K562 (cell line): ENCODE data around the gene FZD1. TPM values are rescaled to one million over a fixed set of nuclear protein-coding genes. Genes with fewer than 3 reads are reported as not detected.

Source experiments
- CBFA2T3 ChIP-seq: fragments of 450-650 bp; IDR thresholded peaks from 2 replicates; pipeline ENCODE4 v1.6.1; 2017
- CC2D1A ChIP-seq: fragments of 450-650 bp; IDR thresholded peaks from 2 replicates; pipeline ENCODE4 v1.6.1; 2017; ENCODE audit warnings: mild to moderate bottlenecking
- EGR1 ChIP-seq: fragments of 450-650 bp; conservative IDR thresholded peaks from 2 replicates; pipeline ENCODE4 v1.6.1; 2017; ENCODE audit warnings: mild to moderate bottlenecking
- HNRNPUL1 ChIP-seq: fragments of 200-400 bp; formaldehyde crosslinking; IDR thresholded peaks from 2 replicates; pipeline ENCODE4 v1.6.1; 2017; ENCODE audit warnings: low read length
- SMAD4 ChIP-seq: fragments of 250-450 bp; sonication (Bioruptor Pico); conservative IDR thresholded peaks from 2 replicates; pipeline ENCODE4 v1.8.0; 2021; ENCODE audit warnings: inconsistent platforms, mild to moderate bottlenecking, moderate library complexity
- SOX6 ChIP-seq: fragments of 450-650 bp; IDR thresholded peaks from 2 replicates; pipeline ENCODE4 v1.6.1; 2014; ENCODE audit warnings: mild to moderate bottlenecking
- TBL1XR1 ChIP-seq, 2 experiments: IDR thresholded peaks; 2 replicates each; pipeline ENCODE4 v1.6.1; 2012; ENCODE audit warnings: improper control_type of control experiment in 2 of 2, low read length in 2 of 2, mild to moderate bottlenecking in 1 of 2
- TEAD2 ChIP-seq: fragments of 450-650 bp; IDR thresholded peaks from 2 replicates; pipeline ENCODE4 v1.6.1; 2016; ENCODE audit warnings: missing genetic modification characterization, control low read depth, missing compliant biosample characterization
- ZNF133 ChIP-seq: fragments of 250-450 bp; sonication (Bioruptor Pico); IDR thresholded peaks from 2 replicates; pipeline ENCODE4 v1.4.0; 2020; ENCODE audit warnings: mild to moderate bottlenecking
- ZNF165 ChIP-seq: fragments of 250-450 bp; sonication (Bioruptor Pico); IDR thresholded peaks from 2 replicates; pipeline ENCODE4 v1.4.0; 2020; ENCODE audit warnings: borderline replicate concordance
- ZNF282 ChIP-seq: sonication (generic); formaldehyde crosslinking; IDR thresholded peaks from 2 replicates; pipeline ENCODE4 v1.8.1; 2023; ENCODE audit warnings: missing genetic modification reagents
- ZNF589 ChIP-seq: fragments of 200-800 bp; sonication (Bioruptor generic); IDR thresholded peaks from 2 replicates; pipeline ENCODE4 v1.6.1; 2016; ENCODE audit warnings: low read depth, missing genetic modification characterization, missing compliant biosample characterization
- polyA plus RNA-seq, 8 experiments: library from polyadenylated mRNA; depleted of rRNA in 4 of 8; stranded (reverse) in 5 of 8; unstranded in 3 of 8; fragments of >200 nt; fragmentation: Nextera tagmentation in 2 of 8; fragmentation: Illumina TruSeq in 1 of 8; extraction: Ambion mirVana in 2 of 8; extraction: Trizol in 1 of 8; gene quantifications; 2 replicates each; pipeline versions ENCODE4 v1.2.1 to v1.2.3, GENCODE V29; 2011 to 2014; ENCODE audit warnings: inconsistent platforms in 1 of 8, missing spikeins in 1 of 8
- total RNA-seq, 7 experiments: library from RNA; depleted of rRNA in 6 of 7; stranded (reverse); fragments of >200 nt in 6 of 7; fragmentation: Illumina TruSeq in 2 of 7; extraction: Trizol in 2 of 7; gene quantifications; 2 replicates each; pipeline versions ENCODE4 v1.2.1 to v1.2.3, GENCODE V29; 2011 to 2021; ENCODE audit warnings: low replicate concordance in 1 of 7
- TF ChIP-seq, protein P1 (sequence below), 2 experiments: fragments of 450-650 bp; IDR thresholded peaks; 2 replicates each; pipeline ENCODE4 v1.6.1; 2018; ENCODE audit warnings: mild to moderate bottlenecking in 2 of 2, low read depth in 1 of 2; ENCODE audit not compliant: partially characterized antibody in 2 of 2
- TF ChIP-seq, protein P2 (sequence below): sonication (generic); formaldehyde crosslinking; IDR thresholded peaks from 2 replicates; pipeline ENCODE4 v1.8.0; 2023; ENCODE audit warnings: mild to moderate bottlenecking, missing genetic modification reagents
- TF ChIP-seq, protein P3 (sequence below): sonication (generic); formaldehyde crosslinking; IDR thresholded peaks from 2 replicates; pipeline ENCODE4 v1.8.1; 2022; ENCODE audit warnings: missing genetic modification reagents
- TF ChIP-seq, protein P4 (sequence below): fragments of 450-650 bp; IDR thresholded peaks from 2 replicates; pipeline ENCODE4 v1.6.1; 2016; ENCODE audit warnings: mild to moderate bottlenecking
- TF ChIP-seq, protein P5 (sequence below): fragments of 250-450 bp; sonication (Bioruptor Pico); IDR thresholded peaks from 2 replicates; pipeline ENCODE4 v1.8.0; 2021; ENCODE audit warnings: moderate library complexity, mild to moderate bottlenecking, inconsistent platforms
- TF ChIP-seq, protein P6 (sequence below): fragments of 450-650 bp; conservative IDR thresholded peaks from 2 replicates; pipeline ENCODE4 v1.6.1; 2016; ENCODE audit warnings: missing genetic modification characterization, low read depth, mild to moderate bottlenecking, control low read depth, missing compliant biosample characterization

The FZD1 gene
- total and polyA plus RNA-seq, 9 of the 15 experiments (the other 6 are each of a cell fraction or from before 2014, with no cell fraction given): 0.25 to 5.1 (median 1.8) TPM

DNA sequence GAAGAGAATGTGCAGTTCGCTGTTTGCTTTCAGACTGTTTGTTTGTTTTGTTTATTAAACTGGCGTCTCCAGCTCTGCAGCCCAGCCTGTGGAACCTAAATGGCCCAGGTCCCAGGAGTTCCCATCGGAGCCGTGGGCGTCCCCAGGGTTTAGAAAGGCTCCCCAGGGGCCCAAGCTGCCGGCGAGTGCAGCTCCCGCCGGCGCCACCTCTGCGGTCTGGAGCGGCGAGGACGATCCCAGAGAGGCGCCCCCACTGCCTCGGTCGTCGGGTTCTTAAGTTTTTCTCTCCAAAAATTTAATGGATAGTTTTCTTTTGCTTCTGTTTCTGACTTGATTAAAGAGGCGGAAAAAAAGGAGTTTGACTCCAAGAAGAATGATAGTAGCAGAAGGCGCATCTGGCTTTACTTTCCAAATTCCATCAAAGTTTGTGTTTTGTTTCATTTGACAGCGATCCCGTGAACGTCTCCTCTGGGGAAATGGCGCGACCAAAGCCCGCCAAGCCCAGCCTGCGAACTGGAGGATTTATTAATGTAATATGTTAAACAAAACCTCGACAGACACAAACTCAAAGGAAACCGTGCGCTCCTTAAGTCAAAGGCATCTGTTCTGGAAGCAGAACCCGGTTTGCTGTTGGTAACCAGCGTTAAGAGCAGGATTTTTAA lies 718 bp upstream of the FZD1 start (continued):
- no peak for TF ChIP-seq ZNF133 (CRISPR knock-in tag)
- TF ChIP-seq, protein P1, sequence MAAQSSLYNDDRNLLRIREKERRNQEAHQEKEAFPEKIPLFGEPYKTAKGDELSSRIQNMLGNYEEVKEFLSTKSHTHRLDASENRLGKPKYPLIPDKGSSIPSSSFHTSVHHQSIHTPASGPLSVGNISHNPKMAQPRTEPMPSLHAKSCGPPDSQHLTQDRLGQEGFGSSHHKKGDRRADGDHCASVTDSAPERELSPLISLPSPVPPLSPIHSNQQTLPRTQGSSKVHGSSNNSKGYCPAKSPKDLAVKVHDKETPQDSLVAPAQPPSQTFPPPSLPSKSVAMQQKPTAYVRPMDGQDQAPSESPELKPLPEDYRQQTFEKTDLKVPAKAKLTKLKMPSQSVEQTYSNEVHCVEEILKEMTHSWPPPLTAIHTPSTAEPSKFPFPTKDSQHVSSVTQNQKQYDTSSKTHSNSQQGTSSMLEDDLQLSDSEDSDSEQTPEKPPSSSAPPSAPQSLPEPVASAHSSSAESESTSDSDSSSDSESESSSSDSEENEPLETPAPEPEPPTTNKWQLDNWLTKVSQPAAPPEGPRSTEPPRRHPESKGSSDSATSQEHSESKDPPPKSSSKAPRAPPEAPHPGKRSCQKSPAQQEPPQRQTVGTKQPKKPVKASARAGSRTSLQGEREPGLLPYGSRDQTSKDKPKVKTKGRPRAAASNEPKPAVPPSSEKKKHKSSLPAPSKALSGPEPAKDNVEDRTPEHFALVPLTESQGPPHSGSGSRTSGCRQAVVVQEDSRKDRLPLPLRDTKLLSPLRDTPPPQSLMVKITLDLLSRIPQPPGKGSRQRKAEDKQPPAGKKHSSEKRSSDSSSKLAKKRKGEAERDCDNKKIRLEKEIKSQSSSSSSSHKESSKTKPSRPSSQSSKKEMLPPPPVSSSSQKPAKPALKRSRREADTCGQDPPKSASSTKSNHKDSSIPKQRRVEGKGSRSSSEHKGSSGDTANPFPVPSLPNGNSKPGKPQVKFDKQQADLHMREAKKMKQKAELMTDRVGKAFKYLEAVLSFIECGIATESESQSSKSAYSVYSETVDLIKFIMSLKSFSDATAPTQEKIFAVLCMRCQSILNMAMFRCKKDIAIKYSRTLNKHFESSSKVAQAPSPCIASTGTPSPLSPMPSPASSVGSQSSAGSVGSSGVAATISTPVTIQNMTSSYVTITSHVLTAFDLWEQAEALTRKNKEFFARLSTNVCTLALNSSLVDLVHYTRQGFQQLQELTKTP (IDR thresholded peaks at IDR 0.05; ENCODE audit: low read depth in 1 of 2, partially characterized antibody in 2 of 2): no peak
- TF ChIP-seq TEAD2 (tag): no peak
- no peak for TF ChIP-seq SOX6
- no peak for TF ChIP-seq ZNF282
- no peak for TF ChIP-seq HNRNPUL1
- TF ChIP-seq ZNF165 (CRISPR knock-in tag): peak; percentile 14; the same call in 1 of the 2 replicates
- TF ChIP-seq, protein P2, sequence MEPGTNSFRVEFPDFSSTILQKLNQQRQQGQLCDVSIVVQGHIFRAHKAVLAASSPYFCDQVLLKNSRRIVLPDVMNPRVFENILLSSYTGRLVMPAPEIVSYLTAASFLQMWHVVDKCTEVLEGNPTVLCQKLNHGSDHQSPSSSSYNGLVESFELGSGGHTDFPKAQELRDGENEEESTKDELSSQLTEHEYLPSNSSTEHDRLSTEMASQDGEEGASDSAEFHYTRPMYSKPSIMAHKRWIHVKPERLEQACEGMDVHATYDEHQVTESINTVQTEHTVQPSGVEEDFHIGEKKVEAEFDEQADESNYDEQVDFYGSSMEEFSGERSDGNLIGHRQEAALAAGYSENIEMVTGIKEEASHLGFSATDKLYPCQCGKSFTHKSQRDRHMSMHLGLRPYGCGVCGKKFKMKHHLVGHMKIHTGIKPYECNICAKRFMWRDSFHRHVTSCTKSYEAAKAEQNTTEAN: no peak
- TF ChIP-seq, protein P3, sequence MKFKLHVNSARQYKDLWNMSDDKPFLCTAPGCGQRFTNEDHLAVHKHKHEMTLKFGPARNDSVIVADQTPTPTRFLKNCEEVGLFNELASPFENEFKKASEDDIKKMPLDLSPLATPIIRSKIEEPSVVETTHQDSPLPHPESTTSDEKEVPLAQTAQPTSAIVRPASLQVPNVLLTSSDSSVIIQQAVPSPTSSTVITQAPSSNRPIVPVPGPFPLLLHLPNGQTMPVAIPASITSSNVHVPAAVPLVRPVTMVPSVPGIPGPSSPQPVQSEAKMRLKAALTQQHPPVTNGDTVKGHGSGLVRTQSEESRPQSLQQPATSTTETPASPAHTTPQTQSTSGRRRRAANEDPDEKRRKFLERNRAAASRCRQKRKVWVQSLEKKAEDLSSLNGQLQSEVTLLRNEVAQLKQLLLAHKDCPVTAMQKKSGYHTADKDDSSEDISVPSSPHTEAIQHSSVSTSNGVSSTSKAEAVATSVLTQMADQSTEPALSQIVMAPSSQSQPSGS: no peak
- TF ChIP-seq, protein P4, sequence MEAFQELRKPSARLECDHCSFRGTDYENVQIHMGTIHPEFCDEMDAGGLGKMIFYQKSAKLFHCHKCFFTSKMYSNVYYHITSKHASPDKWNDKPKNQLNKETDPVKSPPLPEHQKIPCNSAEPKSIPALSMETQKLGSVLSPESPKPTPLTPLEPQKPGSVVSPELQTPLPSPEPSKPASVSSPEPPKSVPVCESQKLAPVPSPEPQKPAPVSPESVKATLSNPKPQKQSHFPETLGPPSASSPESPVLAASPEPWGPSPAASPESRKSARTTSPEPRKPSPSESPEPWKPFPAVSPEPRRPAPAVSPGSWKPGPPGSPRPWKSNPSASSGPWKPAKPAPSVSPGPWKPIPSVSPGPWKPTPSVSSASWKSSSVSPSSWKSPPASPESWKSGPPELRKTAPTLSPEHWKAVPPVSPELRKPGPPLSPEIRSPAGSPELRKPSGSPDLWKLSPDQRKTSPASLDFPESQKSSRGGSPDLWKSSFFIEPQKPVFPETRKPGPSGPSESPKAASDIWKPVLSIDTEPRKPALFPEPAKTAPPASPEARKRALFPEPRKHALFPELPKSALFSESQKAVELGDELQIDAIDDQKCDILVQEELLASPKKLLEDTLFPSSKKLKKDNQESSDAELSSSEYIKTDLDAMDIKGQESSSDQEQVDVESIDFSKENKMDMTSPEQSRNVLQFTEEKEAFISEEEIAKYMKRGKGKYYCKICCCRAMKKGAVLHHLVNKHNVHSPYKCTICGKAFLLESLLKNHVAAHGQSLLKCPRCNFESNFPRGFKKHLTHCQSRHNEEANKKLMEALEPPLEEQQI: no peak
- TF ChIP-seq SMAD4 (CRISPR knock-in tag): peak; percentile 66
- TF ChIP-seq, protein P5, sequence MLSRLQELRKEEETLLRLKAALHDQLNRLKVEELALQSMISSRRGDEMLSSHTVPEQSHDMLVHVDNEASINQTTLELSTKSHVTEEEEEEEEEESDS (CRISPR knock-in tag): no peak
- TF ChIP-seq EGR1: peak; percentile 60
- TF ChIP-seq CBFA2T3: no peak
- TF ChIP-seq, protein P6, sequence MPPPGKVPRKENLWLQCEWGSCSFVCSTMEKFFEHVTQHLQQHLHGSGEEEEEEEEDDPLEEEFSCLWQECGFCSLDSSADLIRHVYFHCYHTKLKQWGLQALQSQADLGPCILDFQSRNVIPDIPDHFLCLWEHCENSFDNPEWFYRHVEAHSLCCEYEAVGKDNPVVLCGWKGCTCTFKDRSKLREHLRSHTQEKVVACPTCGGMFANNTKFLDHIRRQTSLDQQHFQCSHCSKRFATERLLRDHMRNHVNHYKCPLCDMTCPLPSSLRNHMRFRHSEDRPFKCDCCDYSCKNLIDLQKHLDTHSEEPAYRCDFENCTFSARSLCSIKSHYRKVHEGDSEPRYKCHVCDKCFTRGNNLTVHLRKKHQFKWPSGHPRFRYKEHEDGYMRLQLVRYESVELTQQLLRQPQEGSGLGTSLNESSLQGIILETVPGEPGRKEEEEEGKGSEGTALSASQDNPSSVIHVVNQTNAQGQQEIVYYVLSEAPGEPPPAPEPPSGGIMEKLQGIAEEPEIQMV (tag): no peak
- TF ChIP-seq TBL1XR1 (IDR thresholded peaks at IDR 0.05; ENCODE audit: low read length in 2 of 2): no peak
- no peak for TF ChIP-seq ZNF589 (CRISPR knock-in tag)
- TF ChIP-seq CC2D1A: no peak
